HG02642 (cell line): ENCODE results near the gene OR13J1.
"Not testable (repeated sequence)": the region's sequence is repeated elsewhere in the genome, so short reads cannot be mapped to it uniquely, and the experiment has no call there.

ENCODE experiments used
- ATAC-seq: cut with Tn5 transposase; IDR thresholded peaks from one replicate; pipeline ENCODE4 v1.9.1; 2021; ENCODE audit warnings: mild to moderate bottlenecking; ENCODE audit not compliant: unreplicated experiment, poor library complexity

OR13J1 gene, protein sequence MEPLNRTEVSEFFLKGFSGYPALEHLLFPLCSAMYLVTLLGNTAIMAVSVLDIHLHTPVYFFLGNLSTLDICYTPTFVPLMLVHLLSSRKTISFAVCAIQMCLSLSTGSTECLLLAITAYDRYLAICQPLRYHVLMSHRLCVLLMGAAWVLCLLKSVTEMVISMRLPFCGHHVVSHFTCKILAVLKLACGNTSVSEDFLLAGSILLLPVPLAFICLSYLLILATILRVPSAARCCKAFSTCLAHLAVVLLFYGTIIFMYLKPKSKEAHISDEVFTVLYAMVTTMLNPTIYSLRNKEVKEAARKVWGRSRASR

DNA sequence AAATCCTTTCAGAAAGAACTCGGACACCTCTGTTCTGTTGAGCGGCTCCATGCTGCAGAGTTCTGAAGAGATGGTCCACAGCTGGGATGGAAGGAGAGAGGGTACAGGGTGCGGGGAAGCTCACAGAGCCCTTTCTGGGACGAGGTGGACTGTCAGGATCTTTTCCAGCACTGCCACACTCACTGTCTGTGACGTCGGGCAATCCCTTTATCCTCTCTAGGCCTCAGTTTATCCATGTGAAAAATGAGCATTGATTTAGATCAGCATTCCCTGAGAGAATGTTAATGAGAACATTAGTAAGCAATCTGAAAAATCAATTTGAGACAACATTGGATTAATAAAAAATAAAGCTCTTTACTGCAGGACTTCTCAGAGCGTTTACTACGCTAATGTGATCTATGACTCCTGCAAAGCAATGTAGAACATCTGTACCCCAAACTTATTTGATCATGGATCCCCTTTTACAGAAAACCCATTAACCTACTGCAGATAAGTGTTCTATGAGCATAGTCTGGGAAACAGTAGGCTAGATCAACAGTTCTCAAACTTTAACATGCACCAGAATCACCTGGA lies at the start of gene OR13J1:
OR13J1 (minus strand) TSS at position 51 of the 573 bp plus-strand sequence; CDS start at position 51, 0 bp downstream.
- ATAC-seq: no peak

DNA sequence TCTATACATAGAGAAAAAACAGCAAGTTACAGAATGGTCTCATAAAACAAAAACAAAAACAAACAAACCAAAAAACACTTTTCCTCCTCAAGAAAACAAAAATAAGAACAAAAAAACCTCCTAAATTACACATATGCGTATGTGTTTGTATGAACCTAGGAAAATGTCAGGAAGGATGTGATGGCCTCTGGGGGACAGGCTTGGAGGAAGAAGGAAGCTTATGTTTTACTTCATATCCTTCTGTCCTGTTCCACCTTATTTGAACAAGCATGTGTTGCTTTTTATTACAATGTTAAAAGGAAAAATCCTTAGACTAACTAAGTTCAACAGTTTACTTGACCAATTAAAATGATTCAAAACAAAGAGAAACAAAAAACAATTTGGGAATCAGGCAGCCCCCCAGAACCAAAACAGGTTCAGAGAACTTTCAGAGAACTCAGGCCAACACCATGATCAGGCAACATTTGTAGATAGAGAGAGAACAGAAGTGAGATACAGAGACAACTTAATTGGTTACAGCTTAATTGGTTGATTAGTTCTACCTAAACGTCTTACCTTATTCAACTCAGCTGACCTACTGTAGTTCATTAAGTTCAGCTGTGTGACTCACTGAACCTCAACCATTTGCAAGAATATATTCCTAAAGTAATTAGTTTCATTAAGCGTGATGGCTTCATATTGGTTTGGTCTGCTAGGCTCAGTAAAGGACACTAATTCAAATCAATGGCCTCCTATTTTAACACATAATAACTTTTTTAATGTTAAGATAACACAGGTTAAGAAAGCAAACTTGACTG lies 49.2 kb upstream of the OR13J1 start:
- ATAC-seq: no peak

DNA sequence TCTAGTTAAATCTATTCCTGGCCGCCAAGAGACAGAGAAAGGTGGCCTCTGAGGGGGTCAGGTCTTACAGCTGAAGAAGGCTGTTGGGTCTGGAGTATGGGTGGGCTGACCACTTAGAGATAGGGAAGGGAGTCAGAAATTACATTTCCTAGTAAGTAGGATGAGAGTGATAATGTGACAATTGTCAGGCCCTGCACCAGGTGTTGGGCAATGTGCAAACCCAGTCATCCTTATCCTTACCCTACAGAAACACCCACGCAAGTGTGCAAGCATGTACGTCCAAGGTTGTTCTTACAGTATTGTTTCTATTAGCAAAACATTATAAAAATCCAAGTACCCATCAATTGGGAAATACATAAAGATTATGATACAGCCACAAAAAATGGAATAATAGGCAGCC lies 48.6 kb upstream of the OR13J1 start:
- ATAC-seq: no peak

DNA sequence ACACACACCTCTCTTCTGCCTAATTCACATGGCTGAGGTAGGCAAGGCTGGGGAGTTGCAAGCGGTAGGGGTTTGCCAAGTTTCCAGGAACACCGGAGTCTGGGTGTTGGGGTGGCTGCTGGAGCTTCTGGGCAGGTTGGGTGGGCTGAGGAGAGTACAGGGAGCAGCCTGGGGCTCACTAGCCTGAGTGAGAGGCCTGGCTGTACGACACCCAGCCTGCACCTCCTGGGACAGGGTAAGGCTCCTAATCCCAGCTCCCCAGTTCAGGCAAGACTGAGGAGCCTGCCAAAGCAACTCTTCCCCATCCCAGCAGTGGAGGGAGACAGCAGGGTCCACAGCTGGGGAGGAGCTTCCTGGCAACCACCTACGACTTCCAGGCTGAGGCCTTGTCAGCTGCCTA lies 47.1 kb upstream of the OR13J1 start:
- no peak for ATAC-seq

DNA sequence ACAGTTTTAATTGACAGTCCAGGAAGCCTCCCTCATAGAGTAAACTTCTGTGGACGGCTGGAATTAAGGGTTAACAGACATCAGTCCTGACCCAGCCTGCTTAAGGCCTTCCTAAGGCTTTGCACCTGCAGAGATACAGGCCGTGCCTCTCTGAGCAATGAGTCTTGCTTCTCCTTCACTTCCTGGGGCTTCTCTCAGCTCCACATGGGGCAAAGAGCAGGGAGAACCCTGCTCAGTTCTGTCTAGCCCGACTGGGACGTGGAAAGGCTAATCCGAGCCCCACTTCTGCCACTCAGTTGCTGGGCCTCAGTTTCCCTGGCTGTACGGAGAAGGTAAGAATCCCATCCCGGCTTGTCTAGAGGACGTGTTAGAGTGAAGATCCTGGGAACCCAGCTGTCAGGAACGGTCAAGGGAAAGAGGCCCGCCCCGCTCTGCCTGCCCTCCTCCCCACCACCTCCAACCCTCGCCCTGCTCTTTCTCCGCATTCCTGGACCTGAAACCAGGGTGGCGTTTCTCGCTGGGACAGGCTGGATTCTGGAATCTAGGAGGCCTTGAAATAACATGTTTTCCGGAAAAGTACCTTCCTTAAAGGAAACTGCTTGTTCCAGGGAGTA lies 45.6 kb upstream of the OR13J1 start:
- no peak for ATAC-seq

DNA sequence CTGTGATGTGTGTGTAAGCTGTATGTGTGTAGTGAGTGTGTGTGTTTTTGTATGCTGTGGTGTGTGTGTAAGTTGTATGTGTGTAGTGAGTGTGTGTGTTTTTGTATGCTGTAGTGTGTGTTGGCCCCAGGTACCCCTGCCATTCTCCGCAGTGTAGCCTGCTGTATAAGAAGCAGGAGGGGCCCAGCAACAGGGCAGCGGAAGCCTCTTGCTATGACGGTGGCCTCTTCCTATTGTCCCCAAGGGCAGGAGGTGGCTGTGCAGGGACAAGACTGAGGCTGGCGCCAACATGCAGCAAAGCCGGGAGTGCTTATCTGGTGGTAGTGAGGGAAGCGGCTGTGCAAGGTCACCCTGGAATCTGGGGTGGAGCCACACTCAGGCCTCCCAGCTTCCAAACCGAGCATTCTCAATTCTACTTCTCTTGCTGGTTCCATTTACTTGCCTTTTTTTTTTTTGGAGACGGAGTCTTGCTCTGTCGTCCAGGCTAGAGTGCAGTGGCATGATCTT lies 44.2 kb upstream of the OR13J1 start:
- no peak for ATAC-seq

DNA sequence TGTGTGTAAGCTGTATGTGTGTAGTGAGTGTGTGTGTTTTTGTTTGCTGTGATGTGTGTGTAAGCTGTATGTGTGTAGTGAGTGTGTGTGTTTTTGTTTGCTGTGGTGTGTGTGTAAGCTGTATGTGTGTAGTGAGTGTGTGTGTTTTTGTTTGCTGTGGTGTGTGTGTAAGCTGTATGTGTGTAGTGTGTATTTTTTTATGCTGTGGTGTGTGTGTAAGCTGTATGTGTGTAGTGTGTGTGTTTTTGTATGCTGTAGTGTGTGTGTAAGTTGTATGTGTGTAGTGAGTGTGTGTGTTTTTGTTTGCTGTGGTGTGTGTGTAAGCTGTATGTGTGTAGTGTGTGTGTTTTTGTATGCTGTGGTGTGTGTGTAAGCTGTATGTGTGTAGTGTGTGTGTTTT lies 43.2 kb upstream of the OR13J1 start:
- ATAC-seq: not testable (repeated sequence)

DNA sequence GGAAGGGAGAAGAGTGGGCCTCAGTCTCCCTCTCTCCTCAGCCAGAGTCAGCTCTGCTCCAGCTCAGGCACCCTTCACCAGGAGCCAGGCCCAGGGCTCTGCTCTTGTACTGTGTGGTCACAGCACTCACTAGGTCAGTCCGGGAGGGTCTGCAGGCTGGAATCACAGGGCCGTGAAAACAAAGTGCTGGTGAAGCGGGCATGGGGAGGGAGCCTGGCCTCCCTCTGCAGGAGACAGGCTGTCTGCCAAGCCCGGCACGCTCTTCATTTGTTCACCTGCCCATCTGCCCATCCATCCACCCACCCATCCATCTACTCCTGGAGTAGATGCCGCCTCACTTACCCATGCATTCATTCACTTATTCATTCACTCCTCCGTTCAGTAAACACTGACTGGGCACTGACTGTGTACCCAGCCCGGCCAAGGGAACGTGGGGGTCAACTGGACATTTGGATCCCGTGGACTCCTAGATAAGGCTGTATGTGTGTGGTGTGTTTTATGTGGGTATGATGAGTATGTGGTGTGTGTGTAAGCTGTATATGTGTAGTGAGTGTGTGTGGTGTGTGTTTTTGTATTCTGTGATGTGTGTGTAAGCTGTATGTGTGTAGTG lies 42.7 kb upstream of the OR13J1 start:
- no peak for ATAC-seq

DNA sequence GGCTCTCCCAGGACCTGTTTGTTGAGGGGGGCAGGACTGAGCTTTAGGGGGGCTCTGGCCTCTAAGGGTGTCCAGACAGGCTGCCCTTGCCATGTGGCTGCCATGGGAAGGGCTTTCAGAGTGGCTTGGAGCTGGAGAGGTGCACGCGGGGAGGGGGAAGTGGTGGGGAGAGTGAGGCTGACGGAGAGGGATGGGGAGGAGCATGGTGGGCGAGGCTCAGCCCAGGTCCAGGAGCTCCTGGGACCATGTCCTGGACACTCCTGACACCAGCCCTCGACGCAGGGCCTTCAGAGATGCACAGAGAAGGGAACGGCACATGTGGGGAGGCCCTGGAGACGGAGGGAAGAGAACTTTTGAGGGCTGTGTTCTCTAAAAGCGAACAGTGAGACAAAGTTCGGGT lies 41.5 kb upstream of the OR13J1 start:
- ATAC-seq: no peak

DNA sequence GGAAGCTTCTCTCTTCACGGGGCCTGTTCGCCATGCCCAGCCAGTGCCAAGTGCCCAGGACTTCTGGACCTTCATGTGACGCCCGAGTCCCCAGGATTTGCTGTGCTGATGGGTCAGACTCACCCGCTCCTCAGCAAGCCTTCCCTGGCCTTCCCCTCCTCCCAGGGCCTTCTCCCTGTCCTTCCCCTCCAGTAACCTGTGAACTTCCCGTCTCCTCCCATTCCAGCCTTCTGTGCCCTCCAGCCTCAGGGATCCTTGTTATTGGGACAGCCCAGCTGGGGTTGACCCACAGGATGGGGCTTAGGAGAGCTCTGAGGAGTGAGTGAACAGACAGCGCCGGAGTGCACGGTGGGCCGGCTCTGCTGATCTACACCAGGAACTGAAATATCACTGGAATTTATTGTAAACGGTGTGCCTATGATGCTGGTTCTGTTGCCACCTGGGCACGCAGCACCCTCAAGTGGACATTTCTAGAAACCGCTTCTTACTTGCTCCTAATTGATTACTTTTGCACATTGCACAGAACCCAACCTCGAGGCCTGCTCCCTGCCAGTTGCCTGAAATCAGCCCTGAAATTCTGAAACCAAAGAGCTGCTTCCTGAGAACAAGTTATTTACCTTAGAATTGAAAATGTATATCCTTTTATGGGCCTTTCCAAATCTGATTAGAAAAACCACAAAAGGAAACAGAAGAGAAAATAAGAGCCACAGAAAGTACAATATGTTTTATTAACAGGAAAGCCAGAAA lies 40.6 kb upstream of the OR13J1 start:
- ATAC-seq: no peak

DNA sequence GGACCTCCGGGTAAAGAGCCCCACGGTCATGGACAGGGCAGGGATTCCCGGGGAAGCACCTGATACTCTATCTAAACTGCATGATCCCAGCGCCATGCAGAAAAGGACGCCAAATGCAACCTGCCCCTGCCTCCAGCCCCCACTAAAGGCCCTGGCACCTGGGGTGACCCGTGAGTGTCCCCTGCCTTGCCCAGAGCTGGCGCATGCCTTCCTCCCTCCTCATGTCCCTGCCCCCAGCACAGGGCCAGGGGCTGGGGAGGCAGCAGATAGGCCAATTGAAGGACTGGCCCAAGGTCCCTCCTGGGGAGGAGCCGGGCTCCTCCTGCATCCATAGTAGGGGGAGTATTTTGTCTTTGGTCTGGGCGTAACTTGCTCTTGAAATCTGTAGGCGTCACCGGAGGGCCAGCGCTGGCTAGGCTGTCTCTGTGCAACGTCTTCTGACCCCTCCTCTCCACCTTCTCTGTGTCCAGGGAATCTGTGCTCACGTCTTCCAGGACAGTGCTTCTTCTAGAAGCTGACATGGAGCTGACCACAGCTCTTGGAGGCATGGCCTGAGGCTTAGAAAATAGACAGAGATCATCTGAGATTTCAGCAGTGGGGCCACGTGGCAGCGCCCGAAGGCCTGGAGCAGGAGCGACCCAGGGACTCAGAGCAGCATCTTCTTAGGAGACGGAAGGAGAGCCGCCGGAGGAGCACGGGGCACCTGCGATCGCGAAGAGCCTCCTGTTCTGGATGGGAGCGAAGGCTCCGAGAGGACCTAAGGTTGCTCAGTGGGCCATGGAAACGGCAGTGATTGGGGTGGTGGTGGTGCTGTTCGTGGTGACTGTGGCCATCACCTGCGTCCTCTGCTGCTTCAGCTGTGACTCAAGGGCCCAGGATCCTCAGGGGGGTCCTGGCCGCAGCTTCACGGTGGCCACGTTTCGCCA lies 39.7 kb upstream of the OR13J1 start:
- no peak for ATAC-seq

DNA sequence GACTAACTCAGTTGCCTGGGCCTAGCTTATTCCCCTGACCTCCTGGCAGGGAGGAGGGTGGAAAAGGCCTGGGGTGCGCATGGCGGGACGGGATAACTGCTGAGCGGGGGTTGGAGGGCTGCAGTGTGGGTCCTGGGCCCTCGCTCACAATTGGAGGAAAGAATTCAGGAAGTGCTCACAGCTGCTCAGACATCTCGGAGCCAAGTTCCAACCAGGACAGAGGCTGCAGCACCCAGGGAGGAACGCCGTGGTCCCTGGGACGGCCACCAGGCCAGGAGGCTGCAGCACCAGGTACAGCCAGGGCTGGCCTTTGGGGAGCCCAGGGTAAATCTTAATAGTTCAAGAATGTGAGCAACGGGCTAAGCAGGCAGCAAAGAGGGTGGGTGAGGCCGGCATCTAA lies 39.1 kb upstream of the OR13J1 start, which contains the start of gene SPAAR:
SPAAR (plus strand) TSS at position 217 of the 400 bp plus-strand sequence. CDS start 974 bp downstream, outside the sequence.
- ATAC-seq: no peak

DNA sequence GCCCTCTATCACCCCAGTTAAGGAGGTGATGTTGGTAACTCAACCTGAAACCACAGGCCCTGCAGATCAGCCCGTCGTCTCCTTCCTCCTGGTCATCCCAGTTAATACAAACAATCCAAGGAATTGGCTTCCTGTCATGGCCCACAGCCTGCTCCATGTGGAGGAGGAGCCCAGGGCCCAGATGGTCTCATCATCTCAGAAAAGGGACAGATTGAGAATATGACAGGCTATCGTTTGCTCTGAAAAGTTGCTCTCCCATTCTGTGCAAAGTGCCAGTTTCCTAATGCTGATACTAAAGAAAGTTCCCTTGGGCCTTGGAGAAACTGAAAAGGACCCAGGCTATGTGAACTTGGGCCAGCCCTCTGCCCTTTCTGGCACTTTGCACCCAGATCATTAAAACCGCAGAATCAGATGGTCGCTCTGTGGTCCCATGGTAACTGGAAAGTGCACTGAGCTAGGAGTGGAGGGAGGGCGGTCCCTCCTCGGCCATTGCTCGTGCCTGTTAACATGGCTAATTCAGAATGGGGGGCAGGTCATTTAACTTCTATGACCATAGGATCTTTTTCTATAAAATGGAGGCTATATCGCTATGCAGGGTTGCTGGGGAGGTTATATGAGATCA lies 38.4 kb upstream of the OR13J1 start:
- no peak for ATAC-seq

DNA sequence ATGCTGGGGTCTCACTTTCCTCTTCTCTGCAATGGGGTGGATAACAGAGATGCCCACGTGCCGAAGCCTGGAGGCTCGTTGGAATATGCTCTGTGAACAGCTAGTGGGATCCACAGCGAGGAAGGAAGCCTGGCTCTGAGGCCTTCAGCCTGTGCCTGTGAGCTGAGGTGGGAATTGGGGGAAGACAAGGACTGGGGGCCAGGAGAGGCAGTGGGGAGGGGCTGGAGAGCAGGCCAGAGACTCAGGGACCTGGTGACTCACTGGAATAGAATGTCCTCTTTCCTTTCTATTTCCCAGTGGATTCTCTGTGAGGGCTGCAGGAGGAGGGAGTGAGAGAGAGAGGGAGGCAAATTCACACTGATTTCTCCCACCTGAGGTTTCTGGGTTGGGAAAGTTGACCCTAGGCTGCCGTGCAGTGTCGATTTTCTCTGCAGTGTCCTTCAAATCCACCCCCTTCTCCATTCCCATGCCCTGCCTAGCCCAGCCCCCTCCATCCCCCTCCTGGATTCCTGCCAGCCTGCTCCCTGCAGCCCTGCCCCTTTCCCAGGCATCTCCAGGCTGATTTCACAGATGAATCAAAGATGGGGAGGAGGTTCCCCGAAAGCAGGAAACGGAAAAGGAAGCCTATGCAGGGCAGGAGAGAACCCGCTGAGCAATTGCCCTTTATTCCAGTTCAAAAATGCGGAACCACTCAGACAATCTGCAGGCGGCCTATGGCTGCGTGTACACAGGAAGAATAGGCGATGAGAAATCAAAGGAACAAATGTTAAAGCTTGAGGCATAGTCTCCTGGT lies 37.7 kb upstream of the OR13J1 start:
- no peak for ATAC-seq

DNA sequence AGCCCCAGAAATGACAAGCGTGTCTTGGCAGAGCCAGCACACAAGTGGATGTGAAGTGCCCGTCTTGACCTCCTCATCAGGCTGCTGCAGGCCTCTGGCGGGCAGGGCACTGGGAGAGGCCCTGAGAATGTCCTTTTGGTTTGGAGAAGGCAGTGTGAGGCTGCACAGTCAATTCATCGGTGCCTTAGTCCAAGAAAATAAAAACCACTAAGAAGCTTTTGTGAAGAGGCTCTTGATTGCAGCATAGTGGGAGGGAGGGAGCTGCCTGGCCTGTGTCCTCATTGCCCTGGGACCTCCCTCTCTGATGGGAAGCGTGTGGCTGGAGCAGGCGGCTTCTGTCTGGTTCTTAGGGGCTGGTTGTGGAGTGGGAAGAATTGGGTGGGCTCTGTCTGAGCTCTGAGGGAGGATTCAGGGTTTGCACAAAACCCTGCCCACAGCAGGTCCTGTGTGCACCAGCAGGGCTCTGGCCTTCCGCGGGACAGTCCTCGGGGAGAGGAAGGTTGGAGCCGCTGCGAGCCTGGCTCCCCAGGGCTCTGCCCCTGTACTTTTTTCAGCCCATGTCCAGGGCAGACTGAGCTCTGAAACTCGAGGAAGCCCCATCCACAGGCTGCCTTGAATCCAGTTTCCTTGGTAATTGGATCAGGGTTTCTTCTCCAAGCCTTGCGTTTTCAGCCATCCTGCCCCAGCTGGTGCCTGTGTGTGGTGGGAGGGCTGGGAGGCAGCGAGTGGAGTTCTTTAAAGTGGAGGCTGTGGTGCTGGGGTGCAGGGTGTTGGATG lies 36.9 kb upstream of the OR13J1 start:
- ATAC-seq: no peak

DNA sequence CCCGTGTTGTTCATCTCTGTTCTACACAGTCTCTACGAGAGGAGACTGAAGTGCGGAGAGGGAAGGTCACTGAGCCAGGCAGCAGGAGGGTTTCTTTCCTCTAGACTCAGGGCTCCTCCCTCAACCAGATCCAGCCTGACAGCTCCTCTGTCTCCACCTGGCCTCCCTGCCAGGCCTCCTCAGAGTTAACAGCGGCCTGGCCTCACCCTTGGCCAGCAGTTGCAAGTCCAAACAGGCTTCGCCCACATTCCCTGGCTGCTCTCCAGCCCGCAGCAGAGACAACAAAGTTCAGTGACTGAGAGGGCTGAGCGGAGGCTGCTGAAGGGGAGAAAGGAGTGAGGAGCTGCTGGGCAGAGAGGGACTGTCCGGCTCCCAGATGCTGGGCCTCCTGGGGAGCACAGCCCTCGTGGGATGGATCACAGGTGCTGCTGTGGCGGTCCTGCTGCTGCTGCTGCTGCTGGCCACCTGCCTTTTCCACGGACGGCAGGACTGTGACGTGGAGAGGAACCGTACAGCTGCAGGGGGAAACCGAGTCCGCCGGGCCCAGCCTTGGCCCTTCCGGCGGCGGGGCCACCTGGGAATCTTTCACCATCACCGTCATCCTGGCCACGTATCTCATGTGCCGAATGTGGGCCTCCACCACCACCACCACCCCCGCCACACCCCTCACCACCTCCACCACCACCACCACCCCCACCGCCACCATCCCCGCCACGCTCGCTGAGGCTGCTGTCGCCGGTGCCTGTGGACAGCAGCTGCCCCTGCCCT lies 35.9 kb upstream of the OR13J1 start, which contains the start of gene HRCT1:
HRCT1 (plus strand) TSS at position 291 of the 768 bp plus-strand sequence; CDS start at position 377, 86 bp downstream.
- ATAC-seq: no peak
